ENCODE measurements around the gene MTG2.
A peak's percentile ranks its signal among the peaks of the same experiment; 100 is the strongest.

The MTG2 gene

GRCh38 chr20:62176866-62177265 is 6.0 kb upstream of the MTG2 start:
- DNase-seq, result peak in 2 of 10 donors; percentile 52 to 74
- intact Hi-C loops (cut with DNase I), result no loop called here

GRCh38 chr20:62177307-62177706 is 5.5 kb upstream of the MTG2 start:
- intact Hi-C loops (cut with DNase I), result no loop called here
- DNase-seq, result peak in 2 of 10 donors; percentile 13 to 35

- DNase-seq, result peak in 3 of 10 donors; percentile 45 to 72 (median 72)
- intact Hi-C loops (cut with DNase I), result no loop called here
These were observed 4.3 kb upstream of the MTG2 start for GRCh38 chr20:62178316-62179161.

GRCh38 chr20:62179162-62179504 is 3.7 kb upstream of the MTG2 start:
- intact Hi-C loops (cut with DNase I), result no loop called here
- DNase-seq, result peak in 2 of 10 donors; percentile 26 to 52

- DNase-seq, result no peak
- intact Hi-C loops (cut with DNase I), result loop anchor here (5.0 to 10.0 kb wide), 3 partner anchors 40 to 203 kb away; partner anchors contain the start of genes OSBPL2, PSMA7, RPS21 and SS18L1
These were observed 1.0 kb upstream of the MTG2 start for GRCh38 chr20:62181808-62182207.

GRCh38 chr20:62183426-62184142 is 756 bp downstream of the MTG2 start:
- DNase-seq, result peak in 3 of 10 donors; percentile 11 to 29 (median 26)
- intact Hi-C loops (cut with DNase I), result loop anchor here (5.0 to 10.0 kb wide), 3 partner anchors 41 to 201 kb away; partner anchors contain the start of genes OSBPL2, PSMA7, RPS21 and SS18L1

- peak in 1 of 10 donors; percentile 2 for DNase-seq
- intact Hi-C loops (cut with DNase I), result loop anchor here (10.0 kb wide), 1 partner anchor 199 kb away; the partner anchor contains the start of gene RPS21
These were observed 3.2 kb downstream of the MTG2 start for GRCh38 chr20:62186096-62186426.

- intact Hi-C loops (cut with DNase I), result loop anchor here (10.0 kb wide), 1 partner anchor 198 kb away; the partner anchor contains the start of gene RPS21
- DNase-seq, result peak in 2 of 10 donors; percentile 3 to 10
These were observed 4.3 kb downstream of the MTG2 start for GRCh38 chr20:62186887-62187866.

- peak in 3 of 10 donors; percentile 49 to 65 (median 56) for DNase-seq
- intact Hi-C loops (cut with DNase I), result no loop called here
These were observed 8.0 kb downstream of the MTG2 start for GRCh38 chr20:62190639-62191411.

- peak in 4 of 10 donors; percentile 32 to 85 (median 77) for DNase-seq
- intact Hi-C loops (cut with DNase I), result no loop called here
These were observed 9.1 kb downstream of the MTG2 start for GRCh38 chr20:62191781-62192559.

GRCh38 chr20:62192635-62193034 is 9.8 kb downstream of the MTG2 start:
- intact Hi-C loops (cut with DNase I), result no loop called here
- DNase-seq, result peak in 4 of 10 donors; percentile 23 to 38 (median 35)

GRCh38 chr20:62193079-62194025 is 10.5 kb downstream of the MTG2 start:
- peak in 4 of 10 donors; percentile 14 to 55 (median 43) for DNase-seq
- intact Hi-C loops (cut with DNase I), result no loop called here

GRCh38 chr20:62195075-62195405 is 12.2 kb downstream of the MTG2 start:
- DNase-seq, result peak in 1 of 10 donors; percentile 50
- intact Hi-C loops (cut with DNase I), result no loop called here

- intact Hi-C loops (cut with DNase I), result no loop called here
- peak in 4 of 10 donors; percentile 15 to 63 (median 52) for DNase-seq
These were observed 12.9 kb downstream of the MTG2 start for GRCh38 chr20:62195736-62196135.

- intact Hi-C loops (cut with DNase I), result no loop called here
- DNase-seq, result peak in 3 of 10 donors; percentile 4 to 57 (median 43)
These were observed 13.5 kb downstream of the MTG2 start for GRCh38 chr20:62196286-62196685.

- DNase-seq, result peak in 2 of 10 donors; percentile 30 to 69
- intact Hi-C loops (cut with DNase I), result no loop called here
These were observed 14.5 kb downstream of the MTG2 start for GRCh38 chr20:62197311-62197710.

- intact Hi-C loops (cut with DNase I), result no loop called here
- DNase-seq, result peak in 3 of 10 donors; percentile 32 to 81 (median 72)
These were observed 15.0 kb downstream of the MTG2 start for GRCh38 chr20:62197801-62198200.
